A673 (cell line): ENCODE results near the gene CLEC4M. TPM values are rescaled to one million over a fixed set of nuclear protein-coding genes. Genes with fewer than 3 reads are reported as not detected.
"Not testable (repeated sequence)": the region's sequence is repeated elsewhere in the genome, so short reads cannot be mapped to it uniquely, and the experiment has no call there.

Experiments used
- BruUV-seq: library from RNA; stranded (reverse); fragments of 400-500 nt; replicated peaks from 2 replicates; lab custom pipeline; 2021; lab: Mats Ljungman, UMichigan
- CTCF ChIA-PET: fragments of 300-600 bp; sonication (Branson Sonifier 250); formaldehyde crosslinking; loops from one replicate; lab custom pipeline; 2022; ENCODE audit warnings: antibody characterized with exemption; lab: Charles Lee
- POLR2A ChIA-PET: fragments of 300-600 bp; sonication (Branson Sonifier 250); formaldehyde crosslinking; loops from one replicate; lab custom pipeline; 2022; ENCODE audit warnings: antibody characterized with exemption; ENCODE audit not compliant: low non-redundant PET; lab: Charles Lee
- DNase-seq: peaks from one replicate; pipeline ENCODE4 v3.0.0-alpha.2; 2015; ENCODE audit warnings: low spot score
- H3K27ac ChIP-seq: fragments of 200-600 bp; sonication (generic); 2 replicates; pipeline ENCODE4 v1.5.1; 2016; ENCODE audit warnings: mixed run types, low read depth, mild to moderate bottlenecking, mixed read lengths, antibody characterized with exemption, low read length; ENCODE audit not compliant: poor library complexity, severe bottlenecking
- H3K27me3 ChIP-seq: fragments of 200-600 bp; sonication (generic); replicated peaks from 2 replicates; pipeline ENCODE4 v1.6.1; 2017; ENCODE audit warnings: mixed run types, low read depth, mild to moderate bottlenecking, mixed read lengths, antibody characterized with exemption, low read length; ENCODE audit not compliant: insufficient read depth, poor library complexity
- H3K36me3 ChIP-seq: fragments of 200-600 bp; sonication (generic); 2 replicates; pipeline ENCODE4 v1.6.1; 2016; ENCODE audit warnings: mixed run types, mild to moderate bottlenecking, mixed read lengths, antibody characterized with exemption, low read length; ENCODE audit not compliant: insufficient read depth, poor library complexity, severe bottlenecking
- H3K4me1 ChIP-seq: fragments of 200-600 bp; sonication (generic); 2 replicates; pipeline ENCODE4 v1.6.1; 2017; ENCODE audit warnings: mixed run types, mild to moderate bottlenecking, mixed read lengths, antibody characterized with exemption, low read length; ENCODE audit not compliant: insufficient read depth, poor library complexity, severe bottlenecking
- H3K4me3 ChIP-seq: fragments of 200-600 bp; sonication (generic); 2 replicates; pipeline ENCODE4 v1.5.1; 2016; ENCODE audit warnings: low read depth, mixed run types, mild to moderate bottlenecking, mixed read lengths, low read length; ENCODE audit not compliant: poor library complexity, severe bottlenecking
- H3K9me3 ChIP-seq: fragments of 200-600 bp; sonication (generic); 2 replicates; pipeline ENCODE4 v1.6.1; 2016; ENCODE audit warnings: mixed run types, low read depth, mild to moderate bottlenecking, mixed read lengths, antibody characterized with exemption, low read length; ENCODE audit not compliant: poor library complexity, severe bottlenecking
- EZH2 ChIP-seq: fragments of 200-600 bp; sonication (generic); IDR thresholded peaks from 2 replicates; pipeline ENCODE4 v1.6.1; 2017; ENCODE audit warnings: borderline replicate concordance, low read depth, mild to moderate bottlenecking, mixed read lengths, antibody characterized with exemption, low read length; ENCODE audit not compliant: poor library complexity, severe bottlenecking
- intact Hi-C: fragments of 100-400 bp; cut with micrococcal nuclease; formaldehyde crosslinking; loops from one replicate; pipeline ENCODE4 v1.10.0; 2022; ENCODE audit not compliant: unreplicated experiment
- total RNA-seq: library from RNA; stranded (reverse); gene quantifications from 2 replicates; pipeline ENCODE4 v1.2.3, GENCODE V29; 2021
- TF ChIP-seq, protein P1 (sequence below): fragments of 300-800, 200-600 bp; sonication (generic); conservative IDR thresholded peaks from 2 replicates; pipeline ENCODE4 v1.5.1; 2017; ENCODE audit warnings: low read depth, mild to moderate bottlenecking, antibody characterized with exemption, low read length, moderate library complexity, mixed read lengths

The CLEC4M gene
- total RNA-seq, 1 experiment from 2014 or later = not detected

DNA sequence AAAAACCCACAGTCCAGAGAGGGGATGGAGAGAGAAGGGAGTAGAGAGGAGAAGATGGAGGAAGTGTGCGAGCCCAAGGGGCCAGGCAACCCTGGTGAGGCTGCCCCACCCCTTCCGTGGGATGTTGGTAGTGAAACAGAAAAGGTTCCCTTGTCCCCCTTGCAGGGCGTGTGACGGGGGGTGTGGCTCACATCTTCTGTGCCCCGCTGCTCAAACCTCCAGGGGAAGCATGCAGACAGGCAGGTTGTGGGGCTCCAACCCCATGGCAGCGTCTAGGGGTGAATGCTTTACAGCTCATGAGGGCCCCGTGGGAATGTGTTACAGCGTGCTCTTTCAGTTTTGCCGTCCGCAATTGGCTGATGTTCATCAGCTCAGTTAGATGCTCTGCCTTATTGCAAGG, 52.3 kb downstream of the CLEC4M start:
- Histone ChIP-seq H3K27me3 (no peaks in the 10 kb centered on the region), H3K27ac (no peak overlapping the region), H3K4me1 (no peaks in the 10 kb centered on the region), H3K36me3 (no peaks in the 10 kb centered on the region), H3K4me3 (no peak overlapping the region), H3K9me3 (peaks cover 4% of the 10 kb centered on the region)
- ChIA-PET CTCF (no interaction called here), POLR2A (no interaction called here)
- intact Hi-C loops = no loop called here
- DNase-seq = no peak
- TF ChIP-seq, protein P1, sequence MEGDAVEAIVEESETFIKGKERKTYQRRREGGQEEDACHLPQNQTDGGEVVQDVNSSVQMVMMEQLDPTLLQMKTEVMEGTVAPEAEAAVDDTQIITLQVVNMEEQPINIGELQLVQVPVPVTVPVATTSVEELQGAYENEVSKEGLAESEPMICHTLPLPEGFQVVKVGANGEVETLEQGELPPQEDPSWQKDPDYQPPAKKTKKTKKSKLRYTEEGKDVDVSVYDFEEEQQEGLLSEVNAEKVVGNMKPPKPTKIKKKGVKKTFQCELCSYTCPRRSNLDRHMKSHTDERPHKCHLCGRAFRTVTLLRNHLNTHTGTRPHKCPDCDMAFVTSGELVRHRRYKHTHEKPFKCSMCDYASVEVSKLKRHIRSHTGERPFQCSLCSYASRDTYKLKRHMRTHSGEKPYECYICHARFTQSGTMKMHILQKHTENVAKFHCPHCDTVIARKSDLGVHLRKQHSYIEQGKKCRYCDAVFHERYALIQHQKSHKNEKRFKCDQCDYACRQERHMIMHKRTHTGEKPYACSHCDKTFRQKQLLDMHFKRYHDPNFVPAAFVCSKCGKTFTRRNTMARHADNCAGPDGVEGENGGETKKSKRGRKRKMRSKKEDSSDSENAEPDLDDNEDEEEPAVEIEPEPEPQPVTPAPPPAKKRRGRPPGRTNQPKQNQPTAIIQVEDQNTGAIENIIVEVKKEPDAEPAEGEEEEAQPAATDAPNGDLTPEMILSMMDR = no peak
- TF ChIP-seq EZH2 = no peak
- BruUV-seq = no TSS peak

GRCh38 chr19:7816040-7816439, 53.0 kb downstream of the CLEC4M start:
- CTCF ChIA-PET, H3K36me3 ChIP-seq, H3K27ac ChIP-seq, BruUV-seq, H3K27me3 ChIP-seq, H3K9me3 ChIP-seq, H3K4me1 ChIP-seq, intact Hi-C loops, POLR2A ChIA-PET, H3K4me3 ChIP-seq, DNase-seq: not testable (repeated sequence)

GRCh38 chr19:7817801-7818200, 54.8 kb downstream of the CLEC4M start:
- ChIA-PET POLR2A (no interaction called here), CTCF (no interaction called here)
- Histone ChIP-seq H3K9me3 (peaks cover 4% of the 10 kb centered on the region), H3K27me3 (no peaks in the 10 kb centered on the region), H3K27ac (no peak overlapping the region), H3K4me3 (no peak overlapping the region), H3K36me3 (no peaks in the 10 kb centered on the region), H3K4me1 (no peaks in the 10 kb centered on the region)
- no peak for TF ChIP-seq EZH2
- TF ChIP-seq, protein P1 = no peak
- intact Hi-C loops = no loop called here
- no peak for DNase-seq
- BruUV-seq = no TSS peak

GRCh38 chr19:7818806-7819205, 55.8 kb downstream of the CLEC4M start:
- no peak for TF ChIP-seq EZH2
- TF ChIP-seq, protein P1 = no peak
- no peak overlapping the region for H3K4me3 ChIP-seq
- BruUV-seq = no TSS peak
- no peaks in the 10 kb centered on the region for H3K27me3 ChIP-seq
- H3K36me3 ChIP-seq = no peaks in the 10 kb centered on the region
- ChIA-PET CTCF (no interaction called here), POLR2A (no interaction called here)
- DNase-seq = no peak
- H3K4me1 ChIP-seq = no peaks in the 10 kb centered on the region
- peaks cover 4% of the 10 kb centered on the region for H3K9me3 ChIP-seq
- H3K27ac ChIP-seq = no peak overlapping the region
- intact Hi-C loops = no loop called here
